ENCODE data around the gene LRPPRC. TPM values are rescaled to one million over a fixed set of nuclear protein-coding genes. Genes with fewer than 3 reads are reported as not detected.
A peak's percentile ranks its signal among the peaks of the same experiment; 100 is the strongest.

Gene LRPPRC
- total RNA-seq, 1 donor from 2014 or later: 56.1 TPM

GRCh38 chr2:43905371-43905803, 90.4 kb downstream of the LRPPRC start:
- Histone ChIP-seq H3K4me1 (no peaks in the 10 kb centered on the region), H3K9me3 (no peaks in the 10 kb centered on the region), H3K27me3 (no peaks in the 10 kb centered on the region), H3K36me3 (peaks cover 35% of the 10 kb centered on the region), H3K4me3 (no peak overlapping the region), H3K27ac (no peak overlapping the region)
- ATAC-seq: no peak
- no peak for TF ChIP-seq CTCF (IDR thresholded peaks at IDR 0.05)
- intact Hi-C loops (cut with DNase I): no loop called here
- DNase-seq: no peak

GRCh38 chr2:43899589-43899988, 96.2 kb downstream of the LRPPRC start:
- H3K36me3 ChIP-seq: peaks cover 64% of the 10 kb centered on the region
- TF ChIP-seq CTCF (IDR thresholded peaks at IDR 0.05): no peak
- no peaks in the 10 kb centered on the region for H3K4me1 ChIP-seq
- no peak overlapping the region for H3K4me3 ChIP-seq
- ATAC-seq: no peak
- intact Hi-C loops (cut with DNase I): no loop called here
- DNase-seq: no peak
- H3K27ac ChIP-seq: no peak overlapping the region
- no peaks in the 10 kb centered on the region for H3K9me3 ChIP-seq
- no peaks in the 10 kb centered on the region for H3K27me3 ChIP-seq

GRCh38 chr2:43898838-43899346, 96.9 kb downstream of the LRPPRC start:
- no peak overlapping the region for H3K4me3 ChIP-seq
- no peaks in the 10 kb centered on the region for H3K27me3 ChIP-seq
- no peak for ATAC-seq
- H3K4me1 ChIP-seq: no peaks in the 10 kb centered on the region
- DNase-seq: no peak
- TF ChIP-seq CTCF (IDR thresholded peaks at IDR 0.05): no peak
- no peak overlapping the region for H3K27ac ChIP-seq
- H3K36me3 ChIP-seq: peaks cover 66% of the 10 kb centered on the region
- H3K9me3 ChIP-seq: no peaks in the 10 kb centered on the region
- intact Hi-C loops (cut with DNase I): no loop called here

GRCh38 chr2:43898134-43898837, 97.5 kb downstream of the LRPPRC start:
- H3K27ac ChIP-seq: peak overlapping the region; percentile 25
- ATAC-seq: peak; percentile 88
- H3K4me3 ChIP-seq: no peak overlapping the region
- DNase-seq: peak; percentile 72
- no peaks in the 10 kb centered on the region for H3K27me3 ChIP-seq
- peaks cover 72% of the 10 kb centered on the region for H3K36me3 ChIP-seq
- intact Hi-C loops (cut with DNase I): no loop called here
- no peaks in the 10 kb centered on the region for H3K4me1 ChIP-seq
- TF ChIP-seq CTCF (IDR thresholded peaks at IDR 0.05): peak; percentile 48
- H3K9me3 ChIP-seq: no peaks in the 10 kb centered on the region

GRCh38 chr2:43897492-43897891, 98.3 kb downstream of the LRPPRC start:
- H3K36me3 ChIP-seq: peaks cover 80% of the 10 kb centered on the region
- intact Hi-C loops (cut with DNase I): no loop called here
- H3K27ac ChIP-seq: no peak overlapping the region
- H3K4me1 ChIP-seq: no peaks in the 10 kb centered on the region
- ATAC-seq (no peak), DNase-seq (no peak)
- H3K27me3 ChIP-seq: no peaks in the 10 kb centered on the region
- no peak for TF ChIP-seq CTCF (IDR thresholded peaks at IDR 0.05)
- H3K9me3 ChIP-seq: no peaks in the 10 kb centered on the region
- H3K4me3 ChIP-seq: no peak overlapping the region

All from upper lobe of right lung (tissue), 1 donor.